Fibroblast of pulmonary artery (primary cell): ENCODE measurements around the gene NCOA3.

Experiments used
- DNase-seq: peaks from one replicate; pipeline ENCODE4 v3.0.0-alpha.2; 2010; ENCODE audit warnings: low read depth
- H3K4me3 ChIP-seq: replicated peaks from 2 replicates; pipeline ENCODE4 v1.5.1; 2011; ENCODE audit warnings: low read depth, mild to moderate bottlenecking, control low read depth, low read length, moderate library complexity
- TF ChIP-seq, protein P1 (sequence below): IDR thresholded peaks from 2 replicates; pipeline ENCODE4 v1.5.1; 2011; ENCODE audit warnings: mild to moderate bottlenecking, control low read depth, low read length, inconsistent platforms; ENCODE audit errors: missing control alignments

The NCOA3 gene

DNA sequence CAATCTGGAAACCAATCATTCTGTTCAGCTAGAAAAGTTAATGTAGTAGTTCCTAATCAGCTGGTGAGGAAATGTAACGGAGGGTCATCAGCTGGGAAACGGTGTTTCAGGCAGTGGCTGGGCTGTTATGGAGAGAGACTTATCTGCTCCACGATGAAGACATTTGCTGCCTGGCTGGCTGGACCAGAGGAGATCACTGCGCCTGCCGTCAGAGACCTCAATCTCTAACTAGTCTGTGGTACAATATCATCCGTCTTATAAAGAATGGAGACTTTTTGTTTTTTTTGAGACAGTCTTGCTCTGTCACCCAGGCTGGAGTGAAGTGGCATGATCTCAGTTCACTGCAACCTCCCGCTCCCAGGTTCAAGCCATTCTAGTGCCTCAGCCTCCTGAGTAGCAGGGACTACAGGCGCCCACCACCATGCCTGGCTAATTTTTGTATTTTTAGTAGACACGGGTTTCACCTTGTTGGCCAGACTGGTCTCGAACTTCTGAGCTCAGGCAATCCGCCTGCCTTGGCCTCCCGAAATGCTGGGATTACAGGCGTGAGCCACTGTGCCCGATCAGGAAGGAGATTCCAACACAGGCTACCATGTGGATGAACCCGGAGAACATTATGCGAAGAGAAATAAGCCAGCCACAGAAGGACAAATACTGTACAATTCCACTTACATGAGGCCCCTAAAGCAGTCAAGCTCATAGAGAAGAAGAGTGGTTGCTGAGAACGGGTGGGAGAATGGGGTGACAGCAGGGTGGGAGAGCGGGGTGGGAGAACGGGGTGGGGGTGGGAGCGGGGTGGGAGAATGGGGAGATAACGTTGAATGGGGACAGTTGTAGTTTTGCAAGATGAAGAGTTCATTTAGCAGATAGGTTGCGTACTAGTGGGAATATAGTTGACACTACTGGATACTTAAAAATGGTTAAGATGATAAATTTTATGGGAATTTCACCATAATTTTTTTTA, 168.5 kb downstream of the NCOA3 start:
- TF ChIP-seq, protein P1, sequence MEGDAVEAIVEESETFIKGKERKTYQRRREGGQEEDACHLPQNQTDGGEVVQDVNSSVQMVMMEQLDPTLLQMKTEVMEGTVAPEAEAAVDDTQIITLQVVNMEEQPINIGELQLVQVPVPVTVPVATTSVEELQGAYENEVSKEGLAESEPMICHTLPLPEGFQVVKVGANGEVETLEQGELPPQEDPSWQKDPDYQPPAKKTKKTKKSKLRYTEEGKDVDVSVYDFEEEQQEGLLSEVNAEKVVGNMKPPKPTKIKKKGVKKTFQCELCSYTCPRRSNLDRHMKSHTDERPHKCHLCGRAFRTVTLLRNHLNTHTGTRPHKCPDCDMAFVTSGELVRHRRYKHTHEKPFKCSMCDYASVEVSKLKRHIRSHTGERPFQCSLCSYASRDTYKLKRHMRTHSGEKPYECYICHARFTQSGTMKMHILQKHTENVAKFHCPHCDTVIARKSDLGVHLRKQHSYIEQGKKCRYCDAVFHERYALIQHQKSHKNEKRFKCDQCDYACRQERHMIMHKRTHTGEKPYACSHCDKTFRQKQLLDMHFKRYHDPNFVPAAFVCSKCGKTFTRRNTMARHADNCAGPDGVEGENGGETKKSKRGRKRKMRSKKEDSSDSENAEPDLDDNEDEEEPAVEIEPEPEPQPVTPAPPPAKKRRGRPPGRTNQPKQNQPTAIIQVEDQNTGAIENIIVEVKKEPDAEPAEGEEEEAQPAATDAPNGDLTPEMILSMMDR: no peak

DNA sequence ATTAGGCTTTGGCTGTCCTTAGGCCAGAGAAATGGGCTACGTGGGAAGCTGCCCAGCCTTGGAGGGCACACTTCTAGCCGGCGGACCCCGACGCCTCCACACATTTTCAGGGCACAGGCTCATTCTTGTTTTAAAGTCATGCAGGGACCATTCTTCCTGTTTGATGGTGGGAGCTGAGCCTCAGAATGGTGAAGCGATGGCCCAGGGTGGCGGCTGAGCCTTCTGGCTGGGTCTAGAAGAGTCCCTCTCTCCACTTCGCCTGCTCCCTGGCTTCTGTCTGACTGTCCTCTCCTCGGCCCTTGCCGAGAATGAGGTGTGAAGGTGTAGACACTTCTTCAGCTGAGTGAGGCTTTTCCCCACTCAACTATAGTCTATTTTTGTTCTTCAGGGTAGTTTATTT, 169.2 kb downstream of the NCOA3 start:
- TF ChIP-seq, protein P1: no peak
- H3K4me3 ChIP-seq: no peak overlapping the region
- DNase-seq: no peak

More for the DNA sequence above, 168.5 kb downstream of the NCOA3 start:
- DNase-seq: no peak
- no peak overlapping the region for H3K4me3 ChIP-seq

DNA sequence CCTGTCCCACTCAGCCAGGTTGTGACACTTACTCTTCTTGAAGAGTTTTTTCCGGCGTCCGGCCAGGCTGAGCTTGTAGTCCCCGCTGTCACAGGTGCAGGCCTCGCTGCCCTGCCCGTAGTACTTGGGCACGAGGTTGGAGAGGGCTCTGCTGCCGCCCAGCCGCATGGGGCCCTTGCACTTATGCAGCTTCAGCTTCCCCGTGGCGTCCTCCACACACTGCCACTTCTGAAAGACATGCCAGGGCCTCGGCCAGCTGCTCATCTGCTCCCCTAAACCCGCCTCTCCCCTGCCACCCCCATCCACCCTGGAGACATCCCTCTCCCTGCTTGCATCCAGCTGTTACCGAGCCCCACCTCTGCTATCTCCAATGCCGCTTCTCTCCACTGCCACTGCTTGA, 170.5 kb downstream of the NCOA3 start:
- H3K4me3 ChIP-seq: no peak overlapping the region
- DNase-seq: no peak
- TF ChIP-seq, protein P1: no peak

DNA sequence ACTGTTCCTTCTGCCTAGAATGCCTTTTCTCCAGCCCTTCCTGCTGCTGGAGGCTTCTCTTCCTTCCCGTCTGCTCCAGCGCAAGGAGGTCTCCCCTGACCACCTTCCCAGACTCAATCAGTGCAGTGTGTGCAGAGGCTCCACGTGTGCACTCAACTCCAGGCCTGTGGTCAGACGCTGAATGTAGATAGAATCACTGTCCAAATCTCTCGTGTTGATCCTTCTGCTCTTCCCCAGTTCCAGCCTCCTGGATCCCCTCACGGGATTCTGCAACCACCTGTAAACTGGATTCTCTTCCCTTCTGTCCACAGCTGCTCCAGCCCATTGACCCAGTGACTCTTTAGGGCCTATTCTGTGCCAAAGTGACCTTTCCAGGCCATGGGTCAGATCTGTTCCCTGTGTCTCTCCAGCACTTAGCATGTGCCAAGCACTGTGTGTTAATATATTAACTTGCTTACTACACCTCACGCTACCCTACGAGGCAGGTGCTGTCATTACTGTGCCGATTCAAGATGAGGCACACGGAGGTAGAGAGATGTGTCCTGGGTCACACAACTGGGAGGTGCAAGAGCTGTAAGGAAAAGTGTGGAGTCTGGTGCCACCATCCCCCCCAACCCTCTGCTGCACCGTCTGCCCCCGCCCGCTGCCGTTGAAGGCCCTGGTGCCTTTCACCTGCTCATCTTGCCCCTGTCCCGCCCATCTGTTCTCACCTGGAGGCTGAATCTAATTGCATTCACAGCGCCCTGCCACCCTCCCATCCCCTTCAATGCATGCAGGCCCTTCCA, 171.4 kb downstream of the NCOA3 start:
- no peak overlapping the region for H3K4me3 ChIP-seq
- TF ChIP-seq, protein P1: no peak
- DNase-seq: no peak

DNA sequence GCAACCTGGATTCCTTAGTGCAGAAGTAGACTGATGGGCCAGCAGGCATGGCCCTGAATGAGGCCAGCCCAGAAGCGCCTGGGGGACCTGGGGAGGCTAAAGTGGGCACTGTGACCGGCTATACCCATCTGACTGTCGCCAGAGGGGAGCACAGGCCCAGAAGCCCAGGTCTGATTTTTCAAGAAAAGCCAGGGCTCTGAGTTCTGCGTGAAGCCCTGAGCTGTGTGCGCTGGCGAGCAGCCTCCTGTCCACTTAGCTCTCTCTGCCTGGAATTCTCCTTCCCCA, 171.9 kb downstream of the NCOA3 start:
- DNase-seq: no peak
- no peak overlapping the region for H3K4me3 ChIP-seq
- TF ChIP-seq, protein P1: no peak

DNA sequence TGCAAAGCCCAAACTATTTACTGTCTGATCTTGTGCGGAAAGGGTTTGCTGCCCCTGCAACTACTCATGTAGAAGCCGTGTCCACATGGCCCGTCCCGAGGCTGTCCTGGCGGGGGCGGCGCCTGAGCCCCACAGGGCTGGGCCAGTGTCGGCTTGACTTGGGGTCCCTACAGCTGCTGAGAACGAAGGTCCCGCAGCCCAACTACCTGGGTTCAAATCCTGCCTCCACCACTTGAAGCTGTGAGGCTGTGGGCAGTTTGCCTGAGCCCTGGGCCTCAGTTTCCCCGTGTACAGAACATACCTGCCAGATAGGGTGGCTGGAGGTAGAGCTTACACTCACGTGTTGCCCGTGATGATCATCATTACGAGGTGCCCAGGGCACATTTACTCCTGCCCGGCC, 172.5 kb downstream of the NCOA3 start:
- H3K4me3 ChIP-seq: no peak overlapping the region
- DNase-seq: no peak
- TF ChIP-seq, protein P1: no peak

DNA sequence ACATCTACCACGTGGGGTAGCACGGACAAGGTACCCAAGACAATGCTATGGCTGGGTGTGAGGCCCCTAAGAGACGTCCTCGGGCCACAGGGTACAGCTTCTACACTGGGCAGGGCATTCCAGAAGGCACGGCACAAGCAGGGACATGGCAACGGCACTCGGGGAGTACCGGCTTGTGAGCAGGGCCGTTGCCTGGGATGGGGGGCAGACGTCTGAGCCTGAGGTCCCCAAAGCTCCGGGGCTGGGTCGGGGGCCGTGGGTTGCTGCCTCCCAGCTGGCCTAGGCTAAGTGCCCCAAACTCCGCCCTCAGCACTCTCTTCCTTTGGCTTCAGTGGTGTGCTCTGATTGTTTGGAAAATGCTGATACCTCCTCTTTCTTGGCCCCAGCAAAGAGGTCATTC, 173.0 kb downstream of the NCOA3 start:
- H3K4me3 ChIP-seq: no peak overlapping the region
- DNase-seq: no peak
- TF ChIP-seq, protein P1: no peak
